B cell (primary cell): Measurements from ENCODE around the gene C1orf87. TPM values are rescaled to one million over a fixed set of nuclear protein-coding genes. Genes with fewer than 3 reads are reported as not detected.

Experiments
- ATAC-seq: fragments of 200-7000 bp; cut with Tn5 transposase; one replicate; pipeline ENCODE4 v1.10.0; 2021; ENCODE audit warnings: low read depth, mild to moderate bottlenecking, moderate number of reproducible peaks, moderate library complexity
- CTCF ChIA-PET: fragments of 350-600 bp; sonication (Branson Sonifier 250); formaldehyde crosslinking; loops from one replicate; lab custom pipeline; 2021; ENCODE audit warnings: antibody characterized with exemption, inconsistent platforms; lab: Charles Lee
- POLR2A ChIA-PET: fragments of 350-600 bp; sonication (Branson Sonifier 250); formaldehyde crosslinking; loops from one replicate; lab custom pipeline; 2021; ENCODE audit warnings: antibody characterized with exemption; lab: Charles Lee
- DNase-seq: peaks from one replicate; pipeline ENCODE4 v3.0.0; 2013
- H2AFZ ChIP-seq: 2 replicates; pipeline ENCODE4 v1.6.1; 2012; ENCODE audit warnings: mild to moderate bottlenecking, low read depth, low read length; ENCODE audit not compliant: insufficient read depth, poor library complexity, severe bottlenecking
- H3K27ac ChIP-seq, 2 donors: 1 replicate in 1 of 2; 2 replicates in 1 of 2; pipeline ENCODE4 v1.5.1; 2012 to 2013; ENCODE audit warnings: low read length in 2 of 2, mild to moderate bottlenecking in 2 of 2, moderate library complexity in 1 of 2
- H3K27me3 ChIP-seq, 4 experiments: fragments of 200-600 bp in 1 of 4; sonication (generic) in 1 of 4; replicated peaks in 1 of 4; 1 replicate in 2 of 4; 2 replicates in 2 of 4; pipeline versions ENCODE4 v1.6.1 to v1.7.0; 2013 to 2016; ENCODE audit warnings: low read length in 3 of 4, mild to moderate bottlenecking in 2 of 4, mixed read lengths in 1 of 4, moderate library complexity in 1 of 4; ENCODE audit not compliant: insufficient read depth in 4 of 4, control insufficient read depth in 3 of 4; ENCODE audit errors: control extremely low read depth in 1 of 4
- H3K36me3 ChIP-seq, 2 experiments: replicated peaks in 1 of 2; 1 replicate in 1 of 2; 2 replicates in 1 of 2; pipeline versions ENCODE4 v1.6.1 to v1.7.1; 2013; ENCODE audit warnings: low read length in 1 of 2; ENCODE audit not compliant: insufficient read depth in 2 of 2, control insufficient read depth in 1 of 2; ENCODE audit errors: control extremely low read depth in 1 of 2, extremely low read depth in 1 of 2
- H3K4me1 ChIP-seq, 2 donors: fragments of 200-600 bp in 1 of 2; sonication (generic) in 1 of 2; 1 replicate in 1 of 2; 2 replicates in 1 of 2; pipeline versions ENCODE4 v1.5.1 to v1.6.1; 2013 to 2017; ENCODE audit warnings: low read length in 2 of 2; ENCODE audit not compliant: control insufficient read depth in 2 of 2, insufficient read depth in 2 of 2
- H3K4me2 ChIP-seq: replicated peaks from 2 replicates; pipeline ENCODE3; 2012; ENCODE audit warnings: mild to moderate bottlenecking, low read depth, low read length; ENCODE audit not compliant: poor library complexity, severe bottlenecking
- H3K4me3 ChIP-seq, 5 experiments: fragments of 200-600 bp in 1 of 5; sonication (generic) in 1 of 5; 1 replicate in 3 of 5; 2 replicates in 2 of 5; pipeline versions ENCODE4 v1.5.1 to v1.7.0; 2011 to 2016; ENCODE audit warnings: low read length in 4 of 5, mild to moderate bottlenecking in 4 of 5, low read depth in 2 of 5, control low read depth in 1 of 5, moderate library complexity in 1 of 5; ENCODE audit not compliant: insufficient read depth in 1 of 5; ENCODE audit errors: control extremely low read depth in 1 of 5, extremely low read depth in 1 of 5
- H3K79me2 ChIP-seq: fragments of 200-600 bp; sonication (generic); one replicate; pipeline ENCODE4 v1.6.0; 2016; ENCODE audit warnings: low read length; ENCODE audit not compliant: control insufficient read depth, insufficient read depth
- H3K9ac ChIP-seq: fragments of 200-600 bp; sonication (generic); 2 replicates; pipeline ENCODE4 v1.6.1; 2017; ENCODE audit warnings: mild to moderate bottlenecking, low read length, moderate library complexity
- H3K9me3 ChIP-seq, 3 donors: one replicate each; pipeline versions ENCODE4 v1.6.1 to v1.7.1; 2013; ENCODE audit warnings: low read length in 2 of 3; ENCODE audit not compliant: control insufficient read depth in 2 of 3, insufficient read depth in 1 of 3; ENCODE audit errors: control extremely low read depth in 1 of 3
- H4K20me1 ChIP-seq: 2 replicates; pipeline ENCODE4 v1.6.0; 2012; ENCODE audit warnings: mild to moderate bottlenecking, low read length; ENCODE audit not compliant: insufficient read depth, control insufficient read depth, poor library complexity, severe bottlenecking
- H3K27ac Mint-ChIP-seq: one replicate; pipeline ENCODE4 v1.8.0; 2021; ENCODE audit warnings: mixed read lengths
- H3K27me3 Mint-ChIP-seq: one replicate; pipeline ENCODE4 v1.8.0; 2021; ENCODE audit warnings: mixed read lengths
- H3K4me1 Mint-ChIP-seq: one replicate; pipeline ENCODE4 v1.8.0; 2021; ENCODE audit warnings: mixed read lengths
- H3K4me3 Mint-ChIP-seq: one replicate; pipeline ENCODE4 v1.8.0; 2021; ENCODE audit warnings: mixed read lengths
- H3K9me3 Mint-ChIP-seq: one replicate; pipeline ENCODE4 v1.8.0; 2022; ENCODE audit warnings: mixed read lengths; ENCODE audit not compliant: insufficient read depth
- EZH2 ChIP-seq: IDR thresholded peaks from 2 replicates; pipeline ENCODE4 v1.6.1; 2012; ENCODE audit warnings: borderline replicate concordance, low read depth, mild to moderate bottlenecking, moderate library complexity, low read length; ENCODE audit not compliant: insufficient read depth, poor library complexity, severe bottlenecking
- WGBS: methylation state at CpG from one replicate; pipeline ENCODE4 v1.1.5; 2013; ENCODE audit warnings: missing lambda C conversion rate; ENCODE audit not compliant: insufficient coverage; 5-methylcytosine and 5-hydroxymethylcytosine counted together
- intact Hi-C: fragments of 100-400 bp; cut with micrococcal nuclease; formaldehyde crosslinking; loops from one replicate; pipeline ENCODE4 v1.10.0; 2022
- polyA plus RNA-seq: library from polyadenylated mRNA; depleted of rRNA; stranded (reverse); fragments of >200 nt; gene quantifications from 2 replicates; pipeline ENCODE4 v1.2.3, GENCODE V29; 2012
- total RNA-seq, 2 donors: library from RNA; stranded (reverse); fragments of 120-200 nt in 1 of 2; gene quantifications; 1 replicate in 1 of 2; 2 replicates in 1 of 2; pipeline versions ENCODE4 v1.2.3 to v1.2.4, GENCODE V29; 2013 to 2022
- TF ChIP-seq, protein P1 (sequence below): fragments of 200-600 bp; IDR thresholded peaks from one replicate; pipeline ENCODE4 v1.8.0; 2022; ENCODE audit warnings: antibody characterized with exemption, mild to moderate bottlenecking

C1orf87 gene
- total and polyA plus RNA-seq, 2 donors (not counting 1 experiment from before 2014, with no cell fraction given) = not detected

DNA sequence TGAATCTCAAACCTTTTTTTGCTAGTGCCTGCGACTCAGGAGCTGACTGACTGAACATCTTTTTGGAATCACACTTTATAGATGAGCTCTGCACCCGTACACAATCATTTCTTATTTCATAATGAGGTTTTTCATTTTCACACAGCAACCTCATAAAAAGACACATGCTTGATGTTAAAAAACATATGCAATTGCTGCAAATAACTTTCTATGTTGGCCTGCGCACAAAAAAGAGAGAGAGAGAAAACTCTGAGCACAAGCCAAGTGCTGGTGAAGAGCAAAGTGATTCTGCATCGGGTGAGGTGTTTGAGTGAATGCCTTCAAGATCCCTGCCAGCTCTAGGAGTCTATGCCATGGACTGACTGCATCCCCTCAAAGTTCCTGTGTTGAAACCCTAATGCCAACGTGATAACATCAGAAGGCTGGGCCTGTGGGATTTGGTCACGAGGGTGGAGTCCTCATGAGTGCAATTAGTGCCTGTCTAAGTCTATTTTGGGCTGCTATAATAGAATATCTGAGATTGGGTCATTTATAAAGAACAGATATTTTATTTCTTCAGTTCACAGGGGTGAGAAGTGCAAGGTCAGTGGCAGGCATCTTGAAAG, 36.6 kb downstream of the C1orf87 start:
- 100% methylated on average over 2 of the region's 6 CpGs for WGBS
- H3K9me3 ChIP-seq = no peaks in the 10 kb centered on the region
- H3K27me3 ChIP-seq = no peaks in the 10 kb centered on the region

DNA sequence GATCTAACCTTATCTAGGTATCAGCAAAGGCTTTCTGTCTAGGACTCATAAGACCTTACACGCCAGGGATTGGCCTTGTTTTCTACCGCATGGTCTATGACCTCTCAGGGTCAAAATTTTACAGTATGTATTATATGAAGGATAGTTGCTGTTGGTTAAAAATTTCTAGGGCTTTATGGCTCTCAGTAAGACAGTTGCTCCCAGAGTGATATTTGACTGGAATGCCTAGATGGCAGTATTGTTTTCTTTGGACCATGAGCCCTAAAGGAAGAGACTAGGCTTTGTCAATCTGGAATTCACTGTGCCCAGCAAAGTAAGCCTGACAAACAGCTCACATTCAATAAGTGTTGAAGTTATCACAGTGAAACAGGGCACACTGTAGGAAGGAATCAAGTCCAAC, 37.6 kb downstream of the C1orf87 start:
- ChIA-PET CTCF (no interaction called here), POLR2A (no interaction called here)
- ATAC-seq (no peak), DNase-seq (no peak)
- Mint-ChIP-seq H3K4me3 (no peak overlapping the region), H3K4me1 (no peaks in the 10 kb centered on the region), H3K9me3 (no peaks in the 10 kb centered on the region), H3K27me3 (no peaks in the 10 kb centered on the region), H3K27ac (no peak overlapping the region)
- intact Hi-C loops = no loop called here
- 100% methylated on average over 2 of the region's 2 CpGs for WGBS
- Histone ChIP-seq H4K20me1 (no peaks in the 10 kb centered on the region), H3K4me1 (no peaks in the 10 kb centered on the region), H3K27me3 (no peaks in the 10 kb centered on the region), H2AFZ (no peak overlapping the region), H3K27ac (no peak overlapping the region), H3K9ac (no peak overlapping the region), H3K9me3 (no peaks in the 10 kb centered on the region), H3K4me2 (no peak overlapping the region), H3K36me3 (no peaks in the 10 kb centered on the region), H3K79me2 (no peaks in the 10 kb centered on the region), H3K4me3 (no peak overlapping the region)
- TF ChIP-seq, protein P1, sequence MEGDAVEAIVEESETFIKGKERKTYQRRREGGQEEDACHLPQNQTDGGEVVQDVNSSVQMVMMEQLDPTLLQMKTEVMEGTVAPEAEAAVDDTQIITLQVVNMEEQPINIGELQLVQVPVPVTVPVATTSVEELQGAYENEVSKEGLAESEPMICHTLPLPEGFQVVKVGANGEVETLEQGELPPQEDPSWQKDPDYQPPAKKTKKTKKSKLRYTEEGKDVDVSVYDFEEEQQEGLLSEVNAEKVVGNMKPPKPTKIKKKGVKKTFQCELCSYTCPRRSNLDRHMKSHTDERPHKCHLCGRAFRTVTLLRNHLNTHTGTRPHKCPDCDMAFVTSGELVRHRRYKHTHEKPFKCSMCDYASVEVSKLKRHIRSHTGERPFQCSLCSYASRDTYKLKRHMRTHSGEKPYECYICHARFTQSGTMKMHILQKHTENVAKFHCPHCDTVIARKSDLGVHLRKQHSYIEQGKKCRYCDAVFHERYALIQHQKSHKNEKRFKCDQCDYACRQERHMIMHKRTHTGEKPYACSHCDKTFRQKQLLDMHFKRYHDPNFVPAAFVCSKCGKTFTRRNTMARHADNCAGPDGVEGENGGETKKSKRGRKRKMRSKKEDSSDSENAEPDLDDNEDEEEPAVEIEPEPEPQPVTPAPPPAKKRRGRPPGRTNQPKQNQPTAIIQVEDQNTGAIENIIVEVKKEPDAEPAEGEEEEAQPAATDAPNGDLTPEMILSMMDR = no peak
- TF ChIP-seq EZH2 = no peak

More for the DNA sequence above, 36.6 kb downstream of the C1orf87 start:
- no peaks in the 10 kb centered on the region for H3K27me3 Mint-ChIP-seq
- H3K9me3 Mint-ChIP-seq = no peaks in the 10 kb centered on the region
- no peak overlapping the region for H2AFZ ChIP-seq
- no peak overlapping the region for H3K27ac Mint-ChIP-seq
- no peak overlapping the region for H3K4me3 Mint-ChIP-seq
- TF ChIP-seq, protein P1 = no peak
- TF ChIP-seq EZH2 = no peak
- no peaks in the 10 kb centered on the region for H3K36me3 ChIP-seq
- H3K4me3 ChIP-seq = no peak overlapping the region
- no peaks in the 10 kb centered on the region for H4K20me1 ChIP-seq
- no peak overlapping the region for H3K9ac ChIP-seq
- CTCF ChIA-PET = no interaction called here
- intact Hi-C loops = no loop called here
- ATAC-seq (no peak), DNase-seq (no peak)
- no peaks in the 10 kb centered on the region for H3K4me1 Mint-ChIP-seq
- no peaks in the 10 kb centered on the region for H3K4me1 ChIP-seq
- H3K4me2 ChIP-seq = no peak overlapping the region
- no peaks in the 10 kb centered on the region for H3K79me2 ChIP-seq
- POLR2A ChIA-PET = no interaction called here
- no peak overlapping the region for H3K27ac ChIP-seq
